CD4-positive, alpha-beta T cell (primary cell): Measurements from ENCODE around the gene LARGE1. TPM values are rescaled to one million over a fixed set of nuclear protein-coding genes. Genes with fewer than 3 reads are reported as not detected.

Source experiments
- ATAC-seq: fragments of 200-7000 bp; cut with Tn5 transposase; one replicate; pipeline ENCODE4 v1.10.0; 2022; ENCODE audit warnings: mild to moderate bottlenecking; ENCODE audit not compliant: poor library complexity
- CTCF ChIA-PET: fragments of 350-600 bp; sonication (Branson Sonifier 250); formaldehyde crosslinking; loops from one replicate; lab custom pipeline; 2021; ENCODE audit warnings: antibody characterized with exemption, inconsistent platforms; lab: Charles Lee
- POLR2A ChIA-PET: fragments of 350-600 bp; sonication (Branson Sonifier 250); formaldehyde crosslinking; loops from one replicate; lab custom pipeline; 2021; ENCODE audit warnings: antibody characterized with exemption, inconsistent platforms; lab: Charles Lee
- DNase-seq, 14 experiments: peaks; one replicate each; pipeline ENCODE4 v3.0.0-alpha.2; 2013 to 2020; ENCODE audit warnings: mixed read lengths in 2 of 14
- H3K27ac ChIP-seq, 2 donors: one replicate each; pipeline versions ENCODE4 v1.5.1 to v1.7.0; 2013; ENCODE audit warnings: low read length in 2 of 2, low read depth in 1 of 2, mild to moderate bottlenecking in 1 of 2
- H3K27me3 ChIP-seq, 2 experiments: 1 replicate in 1 of 2; 2 replicates in 1 of 2; pipeline versions ENCODE4 v1.6.1 to v1.7.0; 2013; ENCODE audit warnings: low read length in 2 of 2, control low read depth in 1 of 2, mild to moderate bottlenecking in 1 of 2, moderate library complexity in 1 of 2; ENCODE audit not compliant: insufficient read depth in 2 of 2, control insufficient read depth in 1 of 2
- H3K36me3 ChIP-seq: one replicate; pipeline ENCODE4 v1.6.1; 2013; ENCODE audit warnings: low read length, control low read depth; ENCODE audit not compliant: insufficient read depth
- H3K4me1 ChIP-seq: one replicate; pipeline ENCODE4 v1.6.1; 2013; ENCODE audit warnings: low read length, control low read depth; ENCODE audit not compliant: insufficient read depth
- H3K4me3 ChIP-seq: one replicate; pipeline ENCODE4 v1.5.1; 2013; ENCODE audit warnings: mild to moderate bottlenecking, low read length, moderate library complexity
- H3K9me3 ChIP-seq, 2 experiments: 1 replicate in 1 of 2; 2 replicates in 1 of 2; pipeline versions ENCODE4 v1.6.1 to v1.7.0; 2013; ENCODE audit warnings: low read length in 2 of 2, mild to moderate bottlenecking in 2 of 2, control low read depth in 1 of 2, moderate library complexity in 1 of 2; ENCODE audit not compliant: control insufficient read depth in 1 of 2, insufficient read depth in 1 of 2
- H3K27ac Mint-ChIP-seq: one replicate; pipeline ENCODE4 v1.8.0; 2020; ENCODE audit warnings: mixed read lengths
- H3K27me3 Mint-ChIP-seq: one replicate; pipeline ENCODE4 v1.8.0; 2021; ENCODE audit warnings: mixed read lengths
- H3K36me3 Mint-ChIP-seq: one replicate; pipeline ENCODE4 v1.8.0; 2021; ENCODE audit warnings: low read depth, mixed read lengths
- H3K4me1 Mint-ChIP-seq: one replicate; pipeline ENCODE4 v1.8.0; 2021; ENCODE audit warnings: low read depth, mixed read lengths
- H3K4me3 Mint-ChIP-seq: one replicate; pipeline ENCODE4 v1.8.0; 2020; ENCODE audit warnings: mild to moderate bottlenecking, mixed read lengths
- H3K9me3 Mint-ChIP-seq: one replicate; pipeline ENCODE4 v1.8.0; 2020; ENCODE audit warnings: mixed read lengths
- CTCF ChIP-seq: fragments of 200-600 bp; IDR thresholded peaks from one replicate; pipeline ENCODE4 v1.8.0; 2022; ENCODE audit warnings: antibody characterized with exemption, mild to moderate bottlenecking
- intact Hi-C, 2 experiments: fragments of 100-400 bp; cut with DNase I in 1 of 2; cut with micrococcal nuclease in 1 of 2; formaldehyde crosslinking; loops; one replicate each; pipeline versions ENCODE4 v1.15.1 to v1.9.0; 2023 to 2025; cut with DNase I, micrococcal nuclease
- total RNA-seq, 174 experiments: library from RNA in 2 of 174; stranded (reverse) in 2 of 174; gene quantifications; one replicate each; pipeline ENCODE4 v1.2.3 and lab custom pipeline; 2021 to 2026

Gene LARGE1
- total RNA-seq, 2 experiments from 2014 or later: 0.14 to 0.70 TPM

- intact Hi-C loops: no loop called here
- Histone ChIP-seq H3K9me3 (peaks cover 0 to 4% of the 10 kb centered on the region in 2 experiments), H3K36me3 (no peaks in the 10 kb centered on the region), H3K27ac (no peak overlapping the region), H3K4me1 (no peaks in the 10 kb centered on the region), H3K27me3 (peaks cover 8 to 10% of the 10 kb centered on the region in 2 experiments), H3K4me3 (no peak overlapping the region)
- peaks cover 39% of the 10 kb centered on the region for H3K27me3 Mint-ChIP-seq
- peaks cover 1% of the 10 kb centered on the region for H3K4me1 Mint-ChIP-seq
- no peak for TF ChIP-seq CTCF
- H3K9me3 Mint-ChIP-seq: peaks cover 2% of the 10 kb centered on the region
- H3K27ac Mint-ChIP-seq: no peak overlapping the region
- no peaks in the 10 kb centered on the region for H3K36me3 Mint-ChIP-seq
- no peak overlapping the region for H3K4me3 Mint-ChIP-seq
- ChIA-PET CTCF (no interaction called here), POLR2A (no interaction called here)
- no peak for DNase-seq
- no peak for ATAC-seq
Measured at GRCh38 chr22:33914131-33914530, 6.1 kb downstream of the LARGE1 start.

GRCh38 chr22:33913188-33913587 is 7.1 kb downstream of the LARGE1 start:
- Histone ChIP-seq H3K36me3 (no peaks in the 10 kb centered on the region), H3K9me3 (peaks cover 0 to 4% of the 10 kb centered on the region in 2 experiments), H3K4me3 (no peak overlapping the region), H3K27ac (no peak overlapping the region), H3K4me1 (no peaks in the 10 kb centered on the region), H3K27me3 (peaks cover 5 to 8% of the 10 kb centered on the region in 2 experiments)
- Mint-ChIP-seq H3K4me1 (no peaks in the 10 kb centered on the region), H3K36me3 (no peaks in the 10 kb centered on the region), H3K27me3 (peaks cover 30% of the 10 kb centered on the region), H3K9me3 (peaks cover 2% of the 10 kb centered on the region), H3K4me3 (no peak overlapping the region), H3K27ac (no peak overlapping the region)
- intact Hi-C loops: no loop called here
- no peak for ATAC-seq
- TF ChIP-seq CTCF: no peak
- POLR2A ChIA-PET: no interaction called here
- CTCF ChIA-PET: no interaction called here
- no peak for DNase-seq

GRCh38 chr22:33909911-33910310 is 10.4 kb downstream of the LARGE1 start:
- peaks cover 0 to 2% of the 10 kb centered on the region in 2 experiments for H3K27me3 ChIP-seq
- H3K9me3 ChIP-seq: no peaks in the 10 kb centered on the region
- Mint-ChIP-seq H3K4me1 (no peaks in the 10 kb centered on the region), H3K4me3 (no peak overlapping the region), H3K27me3 (peaks cover 9% of the 10 kb centered on the region), H3K27ac (no peak overlapping the region), H3K36me3 (no peaks in the 10 kb centered on the region), H3K9me3 (no peaks in the 10 kb centered on the region)
- H3K36me3 ChIP-seq: no peaks in the 10 kb centered on the region
- H3K4me1 ChIP-seq: no peaks in the 10 kb centered on the region
- POLR2A ChIA-PET: no interaction called here
- no peak for DNase-seq
- intact Hi-C loops: no loop called here
- CTCF ChIA-PET: no interaction called here
- TF ChIP-seq CTCF: no peak
- H3K27ac ChIP-seq: no peak overlapping the region
- H3K4me3 ChIP-seq: no peak overlapping the region
- no peak for ATAC-seq
